Measurements from ENCODE around the gene FIBP.

GRCh38 chr11:65919573-65920371, 31.5 kb upstream of the FIBP start:
- TF ChIP-seq CTCF (IDR thresholded peaks at IDR 0.05; ENCODE audit: insufficient read depth, low read depth, low read length): no peak
- no peak for TF ChIP-seq EZH2 (IDR thresholded peaks at IDR 0.05; ENCODE audit: insufficient read depth, low read length)
